MM.1S (cell line): ENCODE measurements around the gene KLRC4.
"Not testable (repeated sequence)": the region's sequence is repeated elsewhere in the genome, so short reads cannot be mapped to it uniquely, and the experiment has no call there.

Source experiments
- DNase-seq: peaks from one replicate; pipeline ENCODE4 v3.0.0-alpha.2; 2015
- H2AFZ ChIP-seq: fragments of 300-600 bp; sonication (generic); 2 replicates; pipeline ENCODE4 v1.6.0; 2016; ENCODE audit warnings: antibody characterized with exemption, low read length
- H3F3A ChIP-seq: fragments of 300-600 bp; sonication (generic); 2 replicates; pipeline ENCODE4 v1.6.1; 2016; ENCODE audit warnings: mild to moderate bottlenecking, antibody characterized with exemption, low read length, moderate library complexity, mixed read lengths; ENCODE audit not compliant: insufficient read depth
- H3K27ac ChIP-seq: fragments of 300-600 bp; sonication (generic); 2 replicates; pipeline ENCODE4 v1.5.1; 2016; ENCODE audit warnings: mild to moderate bottlenecking, low read length
- H3K27me3 ChIP-seq: fragments of 300-600 bp; sonication (generic); replicated peaks from 2 replicates; pipeline ENCODE4 v1.6.0; 2016; ENCODE audit warnings: low read length; ENCODE audit not compliant: insufficient read depth
- H3K36me3 ChIP-seq: fragments of 300-600 bp; sonication (generic); replicated peaks from 2 replicates; pipeline ENCODE4 v1.6.1; 2016; ENCODE audit warnings: mild to moderate bottlenecking, low read length, mixed read lengths; ENCODE audit not compliant: insufficient read depth
- H3K4me1 ChIP-seq: fragments of 300-600 bp; sonication (generic); 2 replicates; pipeline ENCODE4 v1.6.1; 2016; ENCODE audit warnings: low read length, mixed read lengths
- H3K4me2 ChIP-seq: fragments of 300-600 bp; sonication (generic); 2 replicates; pipeline ENCODE4 v1.6.0; 2016; ENCODE audit warnings: low read depth, low read length
- H3K4me3 ChIP-seq: fragments of 300-600 bp; sonication (generic); 2 replicates; pipeline ENCODE4 v1.5.1; 2016; ENCODE audit warnings: low read length, mixed read lengths
- H3K79me2 ChIP-seq: fragments of 300-600 bp; sonication (generic); 2 replicates; pipeline ENCODE4 v1.6.1; 2016; ENCODE audit warnings: mixed run types, low read length, mixed read lengths
- H3K9ac ChIP-seq: fragments of 300-600 bp; sonication (generic); 2 replicates; pipeline ENCODE4 v1.6.1; 2016; ENCODE audit warnings: low read length, mixed read lengths
- H3K9me2 ChIP-seq: fragments of 300-600 bp; sonication (generic); replicated peaks from 2 replicates; pipeline ENCODE4 v1.6.1; 2016; ENCODE audit warnings: mild to moderate bottlenecking, low read length, mixed read lengths; ENCODE audit not compliant: insufficient read depth
- H3K9me3 ChIP-seq: fragments of 300-600 bp; sonication (generic); replicated peaks from 2 replicates; pipeline ENCODE4 v1.6.1; 2016; ENCODE audit warnings: mild to moderate bottlenecking, low read length, mixed read lengths; ENCODE audit not compliant: insufficient read depth
- H4K20me1 ChIP-seq: fragments of 300-600 bp; sonication (generic); 2 replicates; pipeline ENCODE4 v1.6.1; 2016; ENCODE audit warnings: mild to moderate bottlenecking, low read length, moderate library complexity, mixed read lengths; ENCODE audit not compliant: insufficient read depth

Gene KLRC4

DNA sequence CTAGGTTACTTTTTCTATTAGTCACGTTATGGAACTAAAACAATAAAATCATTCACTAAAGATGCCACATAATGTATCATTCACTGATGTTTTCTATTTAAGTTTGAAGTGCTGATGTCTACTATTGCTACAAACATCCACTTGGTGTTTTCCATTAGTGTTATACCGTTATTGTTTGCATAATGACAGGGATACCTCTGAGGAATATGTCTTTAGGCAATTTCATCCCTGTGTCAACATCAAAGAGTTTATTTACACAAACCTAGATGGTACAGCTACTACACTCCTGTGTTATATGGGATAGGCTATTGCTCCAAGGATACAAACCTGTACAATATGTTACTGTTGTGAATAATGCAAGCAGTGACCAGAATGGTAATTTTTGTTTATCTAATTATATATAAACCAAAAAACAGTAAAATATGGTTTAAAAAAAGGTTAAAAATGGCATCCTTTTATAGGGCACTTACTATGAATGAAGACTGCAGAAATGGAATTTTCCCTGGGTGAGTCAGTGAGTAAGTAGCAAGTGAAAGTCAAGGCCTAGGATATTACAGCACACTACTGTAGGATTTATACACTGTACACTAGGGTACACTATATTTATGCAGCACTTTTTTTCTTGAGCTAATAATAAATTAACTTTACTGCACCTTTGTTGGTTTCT is 30.2 kb upstream of the KLRC4 start:
- not testable (repeated sequence) for DNase-seq, H3K4me2 ChIP-seq

DNA sequence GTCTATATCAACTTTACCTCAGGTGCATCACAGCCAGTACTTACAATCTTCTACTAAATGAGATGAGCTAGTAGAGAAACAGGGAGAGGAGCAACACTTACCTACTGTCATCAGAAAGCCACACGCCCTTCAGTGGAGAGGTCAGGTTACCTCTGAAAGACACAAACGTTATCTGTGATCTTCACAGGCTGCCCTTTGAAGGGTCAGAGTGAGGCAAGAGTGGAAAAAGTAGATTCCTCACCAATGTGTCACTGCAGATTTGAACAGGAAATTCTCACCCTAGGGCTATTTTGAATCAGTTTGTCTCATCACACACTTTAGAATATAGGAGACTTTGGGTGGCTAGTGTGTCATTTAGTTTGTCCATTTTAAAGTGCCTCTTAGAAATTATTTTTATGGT is 28.0 kb upstream of the KLRC4 start:
- not testable (repeated sequence) for H3K9ac ChIP-seq, DNase-seq, H3K9me3 ChIP-seq, H3K4me3 ChIP-seq, H3F3A ChIP-seq, H3K4me2 ChIP-seq, H3K79me2 ChIP-seq, H3K4me1 ChIP-seq, H4K20me1 ChIP-seq, H3K36me3 ChIP-seq, H3K9me2 ChIP-seq, H3K27me3 ChIP-seq, H3K27ac ChIP-seq, H2AFZ ChIP-seq

More for the DNA sequence above, 30.2 kb upstream of the KLRC4 start:
- not testable (repeated sequence) for H3K4me3 ChIP-seq, H3K9me2 ChIP-seq, H3K4me1 ChIP-seq, H4K20me1 ChIP-seq, H3K79me2 ChIP-seq, H3K9me3 ChIP-seq, H3K36me3 ChIP-seq, H3F3A ChIP-seq, H3K9ac ChIP-seq, H2AFZ ChIP-seq, H3K27ac ChIP-seq, H3K27me3 ChIP-seq

DNA sequence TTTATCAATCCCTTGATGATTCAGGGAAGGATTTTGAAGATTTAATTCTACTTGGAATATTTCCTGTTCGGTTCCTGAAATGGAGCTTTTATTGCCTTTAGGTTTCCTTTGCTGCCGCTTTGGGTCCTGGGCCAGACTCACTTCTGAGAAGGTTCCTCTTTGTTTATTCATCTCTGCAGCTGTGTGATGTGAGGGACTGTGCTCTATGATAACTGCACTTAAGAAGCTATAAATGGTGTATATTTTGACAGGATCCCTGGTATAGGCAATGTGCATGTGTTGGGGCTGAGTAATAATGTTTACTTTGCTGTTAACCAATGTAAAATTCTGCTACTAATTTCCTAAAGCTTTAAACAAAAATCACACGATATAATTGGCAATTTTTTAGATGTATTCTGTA is 26.3 kb upstream of the KLRC4 start, which contains the start of gene KLRC2:
Gene KLRC2 (minus strand): TSS at position 195 of the 400 bp plus-strand sequence. CDS start 24 bp downstream, at position 171.
- not testable (repeated sequence) for H3K4me2 ChIP-seq

DNA sequence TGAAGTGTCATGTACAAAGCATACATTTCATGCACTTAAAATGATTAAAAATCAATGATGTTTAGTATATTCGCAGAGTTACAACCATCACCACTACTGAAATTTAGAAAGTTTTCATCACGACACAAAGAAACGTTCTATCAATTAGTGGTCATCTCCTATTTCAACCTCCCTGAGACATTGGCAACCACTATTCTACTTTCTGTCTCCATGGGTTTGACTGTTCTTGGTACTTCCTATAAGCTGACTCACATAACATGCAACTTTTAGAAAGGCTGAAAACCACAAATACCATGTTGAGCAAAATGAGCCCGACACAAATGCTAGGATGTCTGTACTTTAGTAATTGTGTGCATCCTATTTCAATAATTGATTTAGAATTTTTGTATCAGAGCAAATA is 21.1 kb upstream of the KLRC4 start:
- H3K79me2 ChIP-seq, H3F3A ChIP-seq, H2AFZ ChIP-seq, H3K9ac ChIP-seq, H3K4me3 ChIP-seq, DNase-seq, H3K9me2 ChIP-seq, H3K4me1 ChIP-seq, H3K4me2 ChIP-seq, H3K9me3 ChIP-seq, H4K20me1 ChIP-seq, H3K27ac ChIP-seq, H3K27me3 ChIP-seq, H3K36me3 ChIP-seq: not testable (repeated sequence)

More for the DNA sequence above, 26.3 kb upstream of the KLRC4 start, which contains the start of gene KLRC2:
- not testable (repeated sequence) for H3K9me3 ChIP-seq, H3K27me3 ChIP-seq, H3K9me2 ChIP-seq, H3K36me3 ChIP-seq, H3K9ac ChIP-seq, H3K4me3 ChIP-seq, H2AFZ ChIP-seq, H3F3A ChIP-seq, H3K79me2 ChIP-seq, DNase-seq, H4K20me1 ChIP-seq, H3K27ac ChIP-seq, H3K4me1 ChIP-seq

DNA sequence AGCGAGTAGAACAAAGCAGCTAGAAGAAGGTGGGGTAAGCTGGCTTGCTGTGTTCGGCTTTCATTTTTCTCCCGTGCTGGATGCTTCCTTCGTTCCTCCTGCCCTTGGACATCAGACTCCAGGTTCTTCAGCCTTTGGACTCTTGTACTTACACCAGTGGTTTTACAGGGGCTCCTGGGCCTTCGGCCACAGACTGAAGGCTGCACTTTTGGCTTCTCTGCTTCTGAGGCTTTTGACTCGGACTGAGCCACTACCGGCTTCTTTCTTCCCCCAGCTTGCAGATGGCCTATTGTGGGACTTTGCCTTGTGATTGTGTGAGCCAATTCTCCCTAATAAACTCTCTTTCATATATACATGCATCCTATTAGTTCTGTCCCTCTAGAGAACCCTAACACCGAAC is 16.4 kb upstream of the KLRC4 start:
- not testable (repeated sequence) for H3K4me1 ChIP-seq, H2AFZ ChIP-seq, H3K36me3 ChIP-seq, H3K27ac ChIP-seq, H3K4me3 ChIP-seq, H3K79me2 ChIP-seq, DNase-seq, H3K9me2 ChIP-seq, H4K20me1 ChIP-seq, H3K4me2 ChIP-seq, H3K27me3 ChIP-seq, H3K9ac ChIP-seq, H3K9me3 ChIP-seq, H3F3A ChIP-seq

DNA sequence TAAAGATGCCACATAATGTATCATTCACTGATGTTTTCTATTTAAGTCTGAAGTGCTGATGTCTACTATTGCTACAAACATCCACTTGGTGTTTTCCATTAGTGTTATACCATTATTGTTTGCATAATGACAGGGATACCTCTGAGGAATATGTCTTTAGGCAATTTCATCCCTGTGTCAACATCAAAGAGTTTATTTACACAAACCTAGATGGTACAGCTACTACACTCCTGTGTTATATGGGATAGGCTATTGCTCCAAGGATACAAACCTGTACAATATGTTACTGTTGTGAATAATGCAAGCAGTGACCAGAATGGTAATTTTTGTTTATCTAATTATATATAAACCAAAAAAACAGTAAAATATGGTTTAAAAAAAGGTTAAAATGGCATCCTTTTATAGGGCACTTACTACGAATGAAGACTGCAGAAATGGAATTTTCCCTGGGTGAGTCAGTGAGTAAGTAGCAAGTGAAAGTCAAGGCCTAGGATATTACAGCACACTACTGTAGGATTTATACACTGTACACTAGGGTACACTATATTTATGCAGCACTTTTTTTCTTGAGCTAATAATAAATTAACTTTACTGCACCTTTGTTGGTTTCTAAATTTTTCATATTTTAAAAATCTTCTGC is 14.8 kb upstream of the KLRC4 start:
- H3K4me2 ChIP-seq, H3K9me2 ChIP-seq, H3K27me3 ChIP-seq, DNase-seq, H3K79me2 ChIP-seq, H3K4me1 ChIP-seq, H3K36me3 ChIP-seq, H3K9ac ChIP-seq, H3K4me3 ChIP-seq, H3K9me3 ChIP-seq, H4K20me1 ChIP-seq, H3F3A ChIP-seq, H3K27ac ChIP-seq, H2AFZ ChIP-seq: not testable (repeated sequence)

DNA sequence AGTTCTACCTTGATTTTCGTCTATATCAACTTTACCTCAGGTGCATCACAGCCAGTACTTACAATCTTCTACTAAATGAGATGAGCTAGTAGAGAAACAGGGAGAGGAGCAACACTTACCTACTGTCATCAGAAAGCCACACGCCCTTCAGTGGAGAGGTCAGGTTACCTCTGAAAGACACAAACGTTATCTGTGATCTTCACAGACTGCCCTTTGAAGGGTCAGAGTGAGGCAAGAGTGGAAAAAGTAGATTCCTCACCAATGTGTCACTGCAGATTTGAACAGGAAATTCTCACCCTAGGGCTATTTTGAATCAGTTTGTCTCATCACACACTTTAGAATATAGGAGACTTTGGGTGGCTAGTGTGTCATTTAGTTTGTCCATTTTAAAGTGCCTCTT is 12.6 kb upstream of the KLRC4 start:
- not testable (repeated sequence) for H3K4me2 ChIP-seq, H3K9ac ChIP-seq, H4K20me1 ChIP-seq, H3K9me3 ChIP-seq, H3K79me2 ChIP-seq, H3K4me1 ChIP-seq, H3K4me3 ChIP-seq, H3K27ac ChIP-seq, H3K27me3 ChIP-seq, H2AFZ ChIP-seq, DNase-seq, H3K9me2 ChIP-seq, H3F3A ChIP-seq, H3K36me3 ChIP-seq

DNA sequence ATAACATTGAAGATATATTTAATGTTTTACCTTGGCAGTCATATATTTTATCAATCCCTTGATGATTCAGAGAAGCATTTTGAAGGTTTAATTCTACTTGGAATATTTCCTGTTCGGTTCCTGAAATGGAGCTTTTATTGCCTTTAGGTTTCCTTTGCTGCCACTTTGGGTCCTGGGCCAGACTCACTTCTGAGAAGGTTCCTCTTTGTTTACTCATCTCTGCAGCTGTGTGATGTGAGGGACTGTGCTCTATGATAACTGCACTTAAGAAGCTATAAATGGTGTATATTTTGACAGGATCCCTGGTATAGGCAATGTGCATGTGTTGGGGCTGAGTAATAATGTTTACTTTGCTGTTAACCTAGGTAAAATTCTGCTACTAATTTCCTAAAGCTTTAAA is 10.8 kb upstream of the KLRC4 start, which contains the start of gene KLRC3:
Gene KLRC3 (minus strand): TSS at position 262 of the 400 bp plus-strand sequence. CDS start 45 bp downstream, at position 217.
- not testable (repeated sequence) for H3K4me3 ChIP-seq, H3K9me2 ChIP-seq, H3K9me3 ChIP-seq, H3K4me2 ChIP-seq, DNase-seq, H3K79me2 ChIP-seq, H3K36me3 ChIP-seq, H4K20me1 ChIP-seq, H3F3A ChIP-seq, H3K27me3 ChIP-seq, H3K9ac ChIP-seq, H3K4me1 ChIP-seq, H3K27ac ChIP-seq, H2AFZ ChIP-seq
